Rectal smooth muscle tissue (tissue), 1 donor: ENCODE data around the gene NECAP2.

Source experiments
- H3K27ac ChIP-seq: one replicate; pipeline ENCODE4 v1.7.0; 2013; ENCODE audit warnings: low read depth, low read length, inconsistent platforms
- H3K27me3 ChIP-seq: one replicate; pipeline ENCODE4 v1.7.0; 2013; ENCODE audit warnings: low read length; ENCODE audit not compliant: control insufficient read depth, insufficient read depth
- H3K36me3 ChIP-seq: one replicate; pipeline ENCODE4 v1.7.0; 2013; ENCODE audit warnings: low read length; ENCODE audit not compliant: control insufficient read depth, insufficient read depth
- H3K4me1 ChIP-seq: one replicate; pipeline ENCODE4 v1.7.0; 2013; ENCODE audit warnings: low read length; ENCODE audit not compliant: control insufficient read depth, insufficient read depth
- H3K4me3 ChIP-seq: one replicate; pipeline ENCODE4 v1.7.0; 2013; ENCODE audit warnings: low read length
- H3K9ac ChIP-seq: one replicate; pipeline ENCODE4 v1.7.0; 2013; ENCODE audit warnings: low read length

NECAP2 gene

GRCh38 chr1:16436946-16437474 is 3.5 kb upstream of the NECAP2 start, which contains the start of gene SPATA21:
TSS of gene SPATA21 (minus strand) at chr1:16437424. CDS start at chr1:16431371, 6,053 bp downstream.
- no peak within 1 kb of the TSS for H3K4me3 ChIP-seq
- H3K4me1 ChIP-seq: no peaks in the 10 kb centered on the region
- H3K27ac ChIP-seq: no peak within 1 kb of the TSS
- no peaks in the 10 kb centered on the region for H3K36me3 ChIP-seq
- H3K27me3 ChIP-seq: peaks cover 2% of the 10 kb centered on the region
- no peak within 1 kb of the TSS for H3K9ac ChIP-seq

DNA sequence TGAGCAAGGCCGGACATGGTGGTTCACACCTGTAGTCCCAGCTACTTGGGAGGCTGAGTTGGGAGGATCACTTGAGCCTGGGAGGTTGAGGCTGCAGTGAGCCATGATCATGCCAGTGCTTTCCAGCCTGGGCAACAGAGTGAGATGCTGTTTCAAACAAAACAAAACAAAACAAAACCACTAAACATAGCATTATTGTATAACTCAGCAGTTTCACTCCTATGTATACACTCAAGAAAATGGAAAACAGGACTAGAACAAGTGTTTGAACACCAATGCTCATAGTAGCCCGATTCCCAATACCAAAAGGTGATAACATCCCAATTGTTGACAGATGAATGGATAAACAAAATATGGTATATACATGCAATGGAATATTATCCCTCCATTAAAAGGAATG is 2.0 kb upstream of the NECAP2 start:
- Histone ChIP-seq H3K27ac (no peak overlapping the region), H3K27me3 (no peaks in the 10 kb centered on the region), H3K9ac (no peak overlapping the region), H3K36me3 (peaks cover under 1% of the 10 kb centered on the region), H3K4me3 (no peak overlapping the region), H3K4me1 (no peaks in the 10 kb centered on the region)

DNA sequence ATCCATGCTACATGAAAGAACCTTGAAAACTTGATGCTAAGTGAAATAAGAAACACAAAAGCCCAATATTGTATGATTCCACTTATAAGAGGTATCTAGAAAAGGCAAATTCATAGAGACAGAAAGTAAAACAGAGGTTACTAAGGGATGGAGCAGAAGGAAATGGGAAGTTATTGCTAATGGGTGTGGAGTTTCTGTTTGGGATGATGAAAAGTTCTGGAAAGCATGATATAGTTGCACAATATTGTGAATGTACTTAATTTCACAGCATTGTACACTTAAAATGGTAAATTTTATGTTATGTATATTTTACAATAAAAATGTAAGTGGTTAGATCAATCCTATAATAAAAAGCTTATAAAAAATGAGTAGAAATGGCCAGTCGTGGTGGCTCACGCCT is 1.6 kb upstream of the NECAP2 start:
- Histone ChIP-seq H3K27me3 (no peaks in the 10 kb centered on the region), H3K27ac (no peak overlapping the region), H3K4me1 (no peaks in the 10 kb centered on the region), H3K36me3 (peaks cover 4% of the 10 kb centered on the region), H3K4me3 (no peak overlapping the region), H3K9ac (no peak overlapping the region)

- H3K4me3 ChIP-seq: peak overlapping the region; percentile 100
- peak overlapping the region; percentile 80 for H3K27ac ChIP-seq
- peaks cover 11% of the 10 kb centered on the region for H3K36me3 ChIP-seq
- H3K27me3 ChIP-seq: no peaks in the 10 kb centered on the region
- H3K4me1 ChIP-seq: no peaks in the 10 kb centered on the region
- H3K9ac ChIP-seq: peak overlapping the region; percentile 3
Measured at GRCh38 chr1:16440131-16440469, 424 bp upstream of the NECAP2 start.

DNA sequence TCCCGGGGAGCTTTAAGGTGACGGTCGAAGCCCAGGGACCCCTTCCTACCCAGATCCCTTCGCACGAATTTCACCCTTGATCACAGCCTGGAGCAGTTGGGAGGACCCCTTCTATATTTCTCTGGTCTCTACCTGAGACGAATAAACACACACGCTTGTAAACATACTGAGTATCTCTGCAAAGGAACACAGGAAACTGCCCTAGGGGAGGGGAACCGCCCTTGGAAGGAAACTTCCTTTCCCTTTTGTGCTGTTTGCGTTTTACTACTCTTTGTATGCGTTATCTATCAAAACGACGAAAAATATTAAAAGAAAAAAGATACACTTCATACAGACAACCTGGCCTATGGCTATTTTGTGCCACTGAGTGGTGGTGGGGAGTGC is 750 bp downstream of the NECAP2 start:
- peaks cover 13% of the 10 kb centered on the region for H3K36me3 ChIP-seq
- H3K4me3 ChIP-seq: peak overlapping the region; percentile 100
- no peaks in the 10 kb centered on the region for H3K4me1 ChIP-seq
- H3K27ac ChIP-seq: no peak overlapping the region
- H3K9ac ChIP-seq: peak overlapping the region; percentile 95
- H3K27me3 ChIP-seq: no peaks in the 10 kb centered on the region

GRCh38 chr1:16442265-16442664 is 1.7 kb downstream of the NECAP2 start:
- Histone ChIP-seq H3K27me3 (no peaks in the 10 kb centered on the region), H3K9ac (no peak overlapping the region), H3K27ac (no peak overlapping the region), H3K4me3 (peak overlapping the region; percentile 8), H3K36me3 (peaks cover 16% of the 10 kb centered on the region), H3K4me1 (no peaks in the 10 kb centered on the region)

- Histone ChIP-seq H3K27me3 (no peaks in the 10 kb centered on the region), H3K4me3 (no peak overlapping the region), H3K36me3 (peaks cover 21% of the 10 kb centered on the region), H3K27ac (no peak overlapping the region), H3K9ac (no peak overlapping the region), H3K4me1 (no peaks in the 10 kb centered on the region)
Measured at GRCh38 chr1:16442941-16443340, 2.4 kb downstream of the NECAP2 start.

- Histone ChIP-seq H3K9ac (no peak overlapping the region), H3K27ac (no peak overlapping the region), H3K27me3 (no peaks in the 10 kb centered on the region), H3K36me3 (peaks cover 32% of the 10 kb centered on the region), H3K4me3 (no peak overlapping the region), H3K4me1 (no peaks in the 10 kb centered on the region)
Measured at GRCh38 chr1:16443975-16444770, 3.6 kb downstream of the NECAP2 start.

- peaks cover 38% of the 10 kb centered on the region for H3K36me3 ChIP-seq
- no peaks in the 10 kb centered on the region for H3K4me1 ChIP-seq
Measured at GRCh38 chr1:16445052-16445451, 4.5 kb downstream of the NECAP2 start.

GRCh38 chr1:16446116-16446515 is 5.6 kb downstream of the NECAP2 start:
- Histone ChIP-seq H3K27me3 (no peaks in the 10 kb centered on the region), H3K9ac (no peak overlapping the region), H3K4me1 (no peaks in the 10 kb centered on the region), H3K36me3 (peaks cover 41% of the 10 kb centered on the region), H3K4me3 (no peak overlapping the region), H3K27ac (no peak overlapping the region)

More at GRCh38 chr1:16445052-16445451, 4.5 kb downstream of the NECAP2 start:
- no peak overlapping the region for H3K9ac ChIP-seq
- no peak overlapping the region for H3K4me3 ChIP-seq
- no peak overlapping the region for H3K27ac ChIP-seq
- no peaks in the 10 kb centered on the region for H3K27me3 ChIP-seq

DNA sequence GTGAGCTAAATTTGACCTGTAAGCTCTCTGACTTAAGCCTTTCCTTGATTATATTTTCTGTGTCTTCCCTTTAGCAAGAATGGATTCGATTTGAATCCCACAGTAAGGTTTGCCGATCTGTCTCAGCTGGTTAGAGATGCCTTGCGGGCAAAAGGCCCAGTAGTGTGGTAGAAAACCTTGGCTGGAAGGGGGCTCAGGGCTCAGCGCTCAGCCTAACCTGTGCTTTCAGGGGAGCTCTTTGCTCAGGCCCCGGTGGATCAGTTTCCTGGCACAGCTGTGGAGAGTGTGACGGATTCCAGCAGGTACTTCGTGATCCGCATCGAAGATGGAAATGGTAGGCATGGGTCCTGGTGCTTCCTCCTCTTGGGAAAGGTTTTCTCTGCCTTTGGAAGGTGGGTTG is 7.1 kb downstream of the NECAP2 start:
- Histone ChIP-seq H3K27me3 (no peaks in the 10 kb centered on the region), H3K4me3 (no peak overlapping the region), H3K36me3 (peaks cover 48% of the 10 kb centered on the region), H3K27ac (no peak overlapping the region), H3K4me1 (no peaks in the 10 kb centered on the region), H3K9ac (no peak overlapping the region)

- no peak overlapping the region for H3K27ac ChIP-seq
- H3K36me3 ChIP-seq: peaks cover 43% of the 10 kb centered on the region
- no peak overlapping the region for H3K9ac ChIP-seq
- H3K4me3 ChIP-seq: no peak overlapping the region
- H3K27me3 ChIP-seq: no peaks in the 10 kb centered on the region
- no peaks in the 10 kb centered on the region for H3K4me1 ChIP-seq
Measured at GRCh38 chr1:16449065-16449464, 8.5 kb downstream of the NECAP2 start.

DNA sequence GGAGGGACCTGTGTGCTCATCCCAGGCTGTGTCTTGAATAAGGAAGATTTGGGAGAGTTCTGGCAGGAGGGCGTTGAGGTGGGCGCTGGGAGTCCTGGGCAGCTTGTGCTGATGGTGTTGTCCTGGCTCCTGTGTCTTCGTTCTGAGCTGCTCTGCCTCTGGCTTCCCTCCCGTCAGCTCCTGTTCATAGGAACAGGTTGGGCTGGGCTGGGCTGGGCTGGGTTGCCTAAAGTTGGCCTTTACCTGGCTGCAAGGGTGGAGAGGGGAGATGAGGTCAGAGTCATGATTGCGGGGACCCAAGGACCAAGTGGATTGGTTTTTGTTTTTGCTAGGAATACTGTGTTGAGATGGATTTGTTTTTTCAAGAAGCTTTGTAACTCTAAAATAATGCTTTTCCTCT is 9.1 kb downstream of the NECAP2 start:
- no peak overlapping the region for H3K27ac ChIP-seq
- no peaks in the 10 kb centered on the region for H3K4me1 ChIP-seq
- H3K36me3 ChIP-seq: peaks cover 40% of the 10 kb centered on the region
- no peak overlapping the region for H3K4me3 ChIP-seq
- H3K27me3 ChIP-seq: no peaks in the 10 kb centered on the region
- H3K9ac ChIP-seq: no peak overlapping the region
